Measurements from ENCODE around the gene CFAP46. TPM values are rescaled to one million over a fixed set of nuclear protein-coding genes. Genes with fewer than 3 reads are reported as not detected.
"Not testable (repeated sequence)": the region's sequence is repeated elsewhere in the genome, so short reads cannot be mapped to it uniquely, and the experiment has no call there.

The CFAP46 gene
- total RNA-seq, 2 experiments from 2014 or later: not detected

- intact Hi-C loops (cut with DNase I, micrococcal nuclease): no loop called here
- Histone ChIP-seq H3K4me3 (ENCODE audit: low read length) (no peak overlapping the region), H3K36me3 (ENCODE audit: insufficient read depth, low read length) (no peaks in the 10 kb centered on the region), H3K27ac (ENCODE audit: low read depth in 1 of 2, low read length in 2 of 2) (no peak overlapping the region), H3K27me3 (ENCODE audit: control insufficient read depth in 1 of 2, insufficient read depth in 2 of 2, low read length in 2 of 2) (no peaks in the 10 kb centered on the region), H3K4me1 (ENCODE audit: insufficient read depth, low read length) (no peaks in the 10 kb centered on the region), H3K9me3 (ENCODE audit: control insufficient read depth in 1 of 2, insufficient read depth in 1 of 2, low read length in 2 of 2) (peaks cover 0 to 29% of the 10 kb centered on the region in 2 experiments)
- ChIA-PET POLR2A (no interaction called here), CTCF (no interaction called here)
- H3K27ac Mint-ChIP-seq: no peak overlapping the region
- H3K4me3 Mint-ChIP-seq: no peak overlapping the region
- H3K36me3 Mint-ChIP-seq (ENCODE audit: low read depth): no peaks in the 10 kb centered on the region
- H3K9me3 Mint-ChIP-seq: no peaks in the 10 kb centered on the region
- ATAC-seq (ENCODE audit: poor library complexity): no peak
- no peaks in the 10 kb centered on the region for H3K27me3 Mint-ChIP-seq
- no peak for DNase-seq
- no peak for TF ChIP-seq CTCF (IDR thresholded peaks at IDR 0.05)
- H3K4me1 Mint-ChIP-seq (ENCODE audit: low read depth): no peaks in the 10 kb centered on the region
These were observed 144.0 kb downstream of the CFAP46 start for GRCh38 chr10:132798403-132798802.

DNA sequence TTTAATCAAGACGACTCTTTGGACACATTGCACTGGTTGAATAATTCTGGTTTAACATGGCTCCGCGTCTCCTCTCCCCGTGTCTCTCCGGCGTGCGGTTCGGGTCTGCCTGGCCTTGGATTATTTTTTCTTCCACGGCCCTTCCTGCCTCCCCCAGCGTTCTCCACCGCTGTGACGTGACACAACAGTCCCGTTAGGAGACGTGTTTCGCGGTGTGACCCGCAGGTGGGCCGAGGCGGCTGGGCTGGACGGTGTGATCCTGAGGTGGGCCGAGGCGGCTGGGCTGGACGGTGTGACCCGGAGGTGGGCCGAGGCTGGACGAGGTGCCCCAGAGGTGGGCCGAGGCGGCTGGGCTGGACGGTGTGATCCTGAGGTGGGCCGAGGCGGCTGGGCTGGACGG is 144.4 kb downstream of the CFAP46 start:
- H3K27ac Mint-ChIP-seq; H3K27me3 Mint-ChIP-seq; H3K36me3 ChIP-seq (ENCODE audit: insufficient read depth, low read length); H3K9me3 Mint-ChIP-seq; POLR2A ChIA-PET; H3K27ac ChIP-seq (ENCODE audit: low read depth in 1 of 2, low read length in 2 of 2); H3K4me1 Mint-ChIP-seq (ENCODE audit: low read depth); CTCF ChIA-PET; H3K4me3 Mint-ChIP-seq; H3K36me3 Mint-ChIP-seq (ENCODE audit: low read depth); H3K4me3 ChIP-seq (ENCODE audit: low read length); H3K4me1 ChIP-seq (ENCODE audit: insufficient read depth, low read length); DNase-seq; H3K27me3 ChIP-seq (ENCODE audit: control insufficient read depth in 1 of 2, insufficient read depth in 2 of 2, low read length in 2 of 2); ATAC-seq (ENCODE audit: poor library complexity); intact Hi-C loops (cut with DNase I, micrococcal nuclease): not testable (repeated sequence)
- H3K9me3 ChIP-seq (ENCODE audit: control insufficient read depth in 1 of 2, insufficient read depth in 1 of 2, low read length in 2 of 2): peaks cover 0 to 33% of the 10 kb centered on the region in 2 experiments

GRCh38 chr10:132796846-132797245 is 145.5 kb downstream of the CFAP46 start:
- Histone ChIP-seq H3K9me3 (ENCODE audit: control insufficient read depth in 1 of 2, insufficient read depth in 1 of 2, low read length in 2 of 2) (peaks cover 0 to 25% of the 10 kb centered on the region in 2 experiments), H3K36me3 (ENCODE audit: insufficient read depth, low read length) (no peaks in the 10 kb centered on the region), H3K4me3 (ENCODE audit: low read length) (no peak overlapping the region), H3K27ac (ENCODE audit: low read depth in 1 of 2, low read length in 2 of 2) (no peak overlapping the region), H3K4me1 (ENCODE audit: insufficient read depth, low read length) (no peaks in the 10 kb centered on the region), H3K27me3 (ENCODE audit: control insufficient read depth in 1 of 2, insufficient read depth in 2 of 2, low read length in 2 of 2) (no peaks in the 10 kb centered on the region)
- no peak for TF ChIP-seq CTCF (IDR thresholded peaks at IDR 0.05)
- ATAC-seq (ENCODE audit: poor library complexity) (no peak), DNase-seq (no peak)
- no peaks in the 10 kb centered on the region for H3K4me1 Mint-ChIP-seq (ENCODE audit: low read depth)
- CTCF ChIA-PET: no interaction called here
- H3K27me3 Mint-ChIP-seq: peaks cover 4% of the 10 kb centered on the region
- intact Hi-C loops (cut with DNase I, micrococcal nuclease): no loop called here
- H3K27ac Mint-ChIP-seq: no peak overlapping the region
- H3K36me3 Mint-ChIP-seq (ENCODE audit: low read depth): no peaks in the 10 kb centered on the region
- no peaks in the 10 kb centered on the region for H3K9me3 Mint-ChIP-seq
- no peak overlapping the region for H3K4me3 Mint-ChIP-seq
- POLR2A ChIA-PET: no interaction called here
